ENCODE data around the gene TM7SF2.
A peak's percentile ranks its signal among the peaks of the same experiment; 100 is the strongest.

- TF ChIP-seq CTCF (IDR thresholded peaks at IDR 0.05) (no peak), ZSCAN18 (CRISPR knock-in tag; IDR thresholded peaks at IDR 0.05) (no peak), PREB (CRISPR knock-in tag; IDR thresholded peaks at IDR 0.05; ENCODE audit: borderline replicate concordance) (no peak), PRDM15 (CRISPR knock-in tag; IDR thresholded peaks at IDR 0.05) (0 out of 2 replicates have a peak, but pooled peaks have one; percentile 16), NR2C2 (CRISPR knock-in tag; IDR thresholded peaks at IDR 0.05) (0 out of 2 replicates have a peak, but pooled peaks have one; percentile 10), ATF3 (CRISPR knock-in tag; conservative IDR thresholded peaks at IDR 0.05) (0 out of 2 replicates have a peak, but pooled peaks have one; percentile 31)
These were observed 9.8 kb downstream of the TM7SF2 start for GRCh38 chr11:65121447-65121864.
